ENCODE results near the gene RWDD3. TPM values are rescaled to one million over a fixed set of nuclear protein-coding genes. Genes with fewer than 3 reads are reported as not detected.

Gene RWDD3
- total and polyA plus RNA-seq, 10 of the 15 experiments (the other 5 are each of a cell fraction or from before 2014, with no cell fraction given): 9.8 to 42.9 (median 21.4) TPM

DNA sequence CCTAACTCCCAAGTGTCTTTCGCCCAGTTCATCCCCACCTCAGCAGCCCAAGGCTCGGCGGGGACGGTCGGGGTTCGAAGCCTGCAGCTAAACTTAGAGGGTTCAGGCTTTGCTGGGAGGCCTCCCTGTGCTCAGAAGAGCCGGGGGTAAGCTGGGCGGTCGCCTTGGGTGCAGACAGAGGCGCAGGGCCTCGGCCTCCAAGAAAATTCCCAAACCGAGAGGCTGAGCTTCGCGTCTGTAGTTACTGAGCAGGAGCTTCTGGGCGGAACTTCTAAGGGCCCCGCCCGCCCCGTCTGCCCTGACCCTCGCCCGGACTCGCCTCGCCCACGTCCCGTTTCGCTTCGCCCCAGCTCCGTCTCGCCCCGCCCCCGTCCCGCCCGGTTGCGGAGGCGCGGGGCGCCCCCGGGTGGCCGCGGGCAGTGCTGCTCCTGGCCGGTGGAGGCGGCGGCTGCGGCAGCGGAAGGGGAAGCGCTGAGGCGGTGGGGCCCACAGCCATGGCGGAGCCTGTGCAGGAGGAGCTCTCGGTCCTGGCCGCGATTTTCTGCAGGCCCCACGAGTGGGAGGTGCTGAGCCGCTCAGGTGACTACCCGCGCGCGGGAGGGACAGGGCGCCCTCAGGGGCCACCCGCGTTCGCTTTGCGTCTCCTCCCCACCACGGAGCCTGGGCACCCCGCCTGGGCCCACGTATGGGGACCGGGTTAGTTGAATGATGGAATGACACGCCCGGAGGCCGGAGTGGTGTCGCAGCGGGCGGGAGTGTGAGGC is at the start of gene RWDD3 (continued):
- TF ChIP-seq, protein P1, sequence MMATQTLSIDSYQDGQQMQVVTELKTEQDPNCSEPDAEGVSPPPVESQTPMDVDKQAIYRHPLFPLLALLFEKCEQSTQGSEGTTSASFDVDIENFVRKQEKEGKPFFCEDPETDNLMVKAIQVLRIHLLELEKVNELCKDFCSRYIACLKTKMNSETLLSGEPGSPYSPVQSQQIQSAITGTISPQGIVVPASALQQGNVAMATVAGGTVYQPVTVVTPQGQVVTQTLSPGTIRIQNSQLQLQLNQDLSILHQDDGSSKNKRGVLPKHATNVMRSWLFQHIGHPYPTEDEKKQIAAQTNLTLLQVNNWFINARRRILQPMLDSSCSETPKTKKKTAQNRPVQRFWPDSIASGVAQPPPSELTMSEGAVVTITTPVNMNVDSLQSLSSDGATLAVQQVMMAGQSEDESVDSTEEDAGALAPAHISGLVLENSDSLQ (IDR thresholded peaks at IDR 0.05): peak; percentile 32; the same call in 1 of the 2 replicates
- TF ChIP-seq GATAD2B (conservative IDR thresholded peaks at IDR 0.05; ENCODE audit: low read depth) (peak; percentile 91), NFYA (IDR thresholded peaks at IDR 0.05; ENCODE audit: borderline replicate concordance, low read depth, low read length) (no peak), IKZF2 (IDR thresholded peaks at IDR 0.05) (no peak), SPI1 (IDR thresholded peaks at IDR 0.05; ENCODE audit: borderline replicate concordance, insufficient read depth, low read depth, low read length) (peak; percentile 69), YY1 (IDR thresholded peaks at IDR 0.05; ENCODE audit: low read depth, low read length) (peak; percentile 93), LARP7 (IDR thresholded peaks at IDR 0.05) (peak; percentile 65), JUND (IDR thresholded peaks at IDR 0.05; ENCODE audit: low read depth, low read length) (peak; percentile 12; the same call in 1 of the 2 replicates), ZNF274 (IDR thresholded peaks at IDR 0.05; ENCODE audit: insufficient read depth, insufficient read length) (no peak), MYC (IDR thresholded peaks at IDR 0.05; ENCODE audit: insufficient read depth, insufficient read length, insufficient replicate concordance, low read length, severe bottlenecking) (peak; percentile 31)
- TF ChIP-seq, protein P2, sequence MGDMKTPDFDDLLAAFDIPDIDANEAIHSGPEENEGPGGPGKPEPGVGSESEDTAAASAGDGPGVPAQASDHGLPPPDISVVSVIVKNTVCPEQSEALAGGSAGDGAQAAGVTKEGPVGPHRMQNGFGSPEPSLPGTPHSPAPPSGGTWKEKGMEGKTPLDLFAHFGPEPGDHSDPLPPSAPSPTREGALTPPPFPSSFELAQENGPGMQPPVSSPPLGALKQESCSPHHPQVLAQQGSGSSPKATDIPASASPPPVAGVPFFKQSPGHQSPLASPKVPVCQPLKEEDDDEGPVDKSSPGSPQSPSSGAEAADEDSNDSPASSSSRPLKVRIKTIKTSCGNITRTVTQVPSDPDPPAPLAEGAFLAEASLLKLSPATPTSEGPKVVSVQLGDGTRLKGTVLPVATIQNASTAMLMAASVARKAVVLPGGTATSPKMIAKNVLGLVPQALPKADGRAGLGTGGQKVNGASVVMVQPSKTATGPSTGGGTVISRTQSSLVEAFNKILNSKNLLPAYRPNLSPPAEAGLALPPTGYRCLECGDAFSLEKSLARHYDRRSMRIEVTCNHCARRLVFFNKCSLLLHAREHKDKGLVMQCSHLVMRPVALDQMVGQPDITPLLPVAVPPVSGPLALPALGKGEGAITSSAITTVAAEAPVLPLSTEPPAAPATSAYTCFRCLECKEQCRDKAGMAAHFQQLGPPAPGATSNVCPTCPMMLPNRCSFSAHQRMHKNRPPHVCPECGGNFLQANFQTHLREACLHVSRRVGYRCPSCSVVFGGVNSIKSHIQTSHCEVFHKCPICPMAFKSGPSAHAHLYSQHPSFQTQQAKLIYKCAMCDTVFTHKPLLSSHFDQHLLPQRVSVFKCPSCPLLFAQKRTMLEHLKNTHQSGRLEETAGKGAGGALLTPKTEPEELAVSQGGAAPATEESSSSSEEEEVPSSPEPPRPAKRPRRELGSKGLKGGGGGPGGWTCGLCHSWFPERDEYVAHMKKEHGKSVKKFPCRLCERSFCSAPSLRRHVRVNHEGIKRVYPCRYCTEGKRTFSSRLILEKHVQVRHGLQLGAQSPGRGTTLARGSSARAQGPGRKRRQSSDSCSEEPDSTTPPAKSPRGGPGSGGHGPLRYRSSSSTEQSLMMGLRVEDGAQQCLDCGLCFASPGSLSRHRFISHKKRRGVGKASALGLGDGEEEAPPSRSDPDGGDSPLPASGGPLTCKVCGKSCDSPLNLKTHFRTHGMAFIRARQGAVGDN (IDR thresholded peaks at IDR 0.05): peak; percentile 64; the same call in 1 of the 2 replicates
- TF ChIP-seq, protein P3, sequence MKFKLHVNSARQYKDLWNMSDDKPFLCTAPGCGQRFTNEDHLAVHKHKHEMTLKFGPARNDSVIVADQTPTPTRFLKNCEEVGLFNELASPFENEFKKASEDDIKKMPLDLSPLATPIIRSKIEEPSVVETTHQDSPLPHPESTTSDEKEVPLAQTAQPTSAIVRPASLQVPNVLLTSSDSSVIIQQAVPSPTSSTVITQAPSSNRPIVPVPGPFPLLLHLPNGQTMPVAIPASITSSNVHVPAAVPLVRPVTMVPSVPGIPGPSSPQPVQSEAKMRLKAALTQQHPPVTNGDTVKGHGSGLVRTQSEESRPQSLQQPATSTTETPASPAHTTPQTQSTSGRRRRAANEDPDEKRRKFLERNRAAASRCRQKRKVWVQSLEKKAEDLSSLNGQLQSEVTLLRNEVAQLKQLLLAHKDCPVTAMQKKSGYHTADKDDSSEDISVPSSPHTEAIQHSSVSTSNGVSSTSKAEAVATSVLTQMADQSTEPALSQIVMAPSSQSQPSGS (IDR thresholded peaks at IDR 0.05; ENCODE audit: low read length): no peak
- TF ChIP-seq, protein P4, sequence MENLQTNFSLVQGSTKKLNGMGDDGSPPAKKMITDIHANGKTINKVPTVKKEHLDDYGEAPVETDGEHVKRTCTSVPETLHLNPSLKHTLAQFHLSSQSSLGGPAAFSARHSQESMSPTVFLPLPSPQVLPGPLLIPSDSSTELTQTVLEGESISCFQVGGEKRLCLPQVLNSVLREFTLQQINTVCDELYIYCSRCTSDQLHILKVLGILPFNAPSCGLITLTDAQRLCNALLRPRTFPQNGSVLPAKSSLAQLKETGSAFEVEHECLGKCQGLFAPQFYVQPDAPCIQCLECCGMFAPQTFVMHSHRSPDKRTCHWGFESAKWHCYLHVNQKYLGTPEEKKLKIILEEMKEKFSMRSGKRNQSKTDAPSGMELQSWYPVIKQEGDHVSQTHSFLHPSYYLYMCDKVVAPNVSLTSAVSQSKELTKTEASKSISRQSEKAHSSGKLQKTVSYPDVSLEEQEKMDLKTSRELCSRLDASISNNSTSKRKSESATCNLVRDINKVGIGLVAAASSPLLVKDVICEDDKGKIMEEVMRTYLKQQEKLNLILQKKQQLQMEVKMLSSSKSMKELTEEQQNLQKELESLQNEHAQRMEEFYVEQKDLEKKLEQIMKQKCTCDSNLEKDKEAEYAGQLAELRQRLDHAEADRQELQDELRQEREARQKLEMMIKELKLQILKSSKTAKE (IDR thresholded peaks at IDR 0.05; ENCODE audit: low read depth, poor library complexity, severe bottlenecking): no peak
